HG03103 (cell line): ENCODE results near the gene CHSY1.

Experiments used
- ATAC-seq: cut with Tn5 transposase; IDR thresholded peaks from one replicate; pipeline ENCODE4 v1.9.1; 2021; ENCODE audit warnings: low read depth; ENCODE audit not compliant: unreplicated experiment

CHSY1 gene

DNA sequence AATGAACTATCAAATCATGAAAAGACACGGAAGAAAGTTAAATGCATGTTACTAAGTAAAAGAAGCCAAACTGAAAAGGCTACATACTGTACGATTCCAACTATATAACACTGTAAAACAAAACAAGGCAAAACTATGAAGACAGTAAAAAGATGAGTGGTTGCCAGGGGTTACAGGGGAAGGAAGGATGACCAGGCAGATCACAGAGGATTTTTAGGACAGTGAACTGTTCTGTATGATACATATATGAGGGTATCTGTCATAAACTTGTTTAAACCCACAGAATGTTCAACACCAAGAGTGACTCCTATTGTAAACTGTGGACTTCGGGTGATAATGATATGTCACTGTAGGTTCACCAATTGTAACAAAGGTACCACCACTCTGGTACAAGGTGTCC, 60.6 kb downstream of the CHSY1 start:
- ATAC-seq: no peak

DNA sequence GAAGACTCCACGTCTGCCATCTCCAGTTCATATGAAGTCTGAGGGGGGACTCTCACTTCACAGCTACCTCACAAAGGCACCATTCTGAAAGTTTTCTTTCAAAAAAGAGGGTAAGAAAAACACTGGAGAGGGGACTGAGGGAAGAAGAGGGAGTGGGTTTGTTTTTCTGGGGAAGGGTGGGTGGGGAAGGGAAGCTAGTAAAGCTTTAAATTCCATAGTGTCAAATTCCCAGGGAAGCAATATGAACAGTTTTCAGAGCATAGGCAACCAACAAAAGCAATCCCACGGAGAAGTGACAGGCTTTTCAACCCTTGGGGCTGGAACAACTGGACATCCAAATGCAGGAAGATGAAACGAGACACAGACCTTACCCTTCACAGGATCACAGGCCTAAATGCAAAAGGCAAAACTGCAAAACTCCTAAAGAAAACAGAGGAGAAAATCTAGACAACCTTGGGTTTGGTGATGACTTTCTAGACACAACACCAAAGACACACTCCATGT, 61.7 kb downstream of the CHSY1 start:
- no peak for ATAC-seq

DNA sequence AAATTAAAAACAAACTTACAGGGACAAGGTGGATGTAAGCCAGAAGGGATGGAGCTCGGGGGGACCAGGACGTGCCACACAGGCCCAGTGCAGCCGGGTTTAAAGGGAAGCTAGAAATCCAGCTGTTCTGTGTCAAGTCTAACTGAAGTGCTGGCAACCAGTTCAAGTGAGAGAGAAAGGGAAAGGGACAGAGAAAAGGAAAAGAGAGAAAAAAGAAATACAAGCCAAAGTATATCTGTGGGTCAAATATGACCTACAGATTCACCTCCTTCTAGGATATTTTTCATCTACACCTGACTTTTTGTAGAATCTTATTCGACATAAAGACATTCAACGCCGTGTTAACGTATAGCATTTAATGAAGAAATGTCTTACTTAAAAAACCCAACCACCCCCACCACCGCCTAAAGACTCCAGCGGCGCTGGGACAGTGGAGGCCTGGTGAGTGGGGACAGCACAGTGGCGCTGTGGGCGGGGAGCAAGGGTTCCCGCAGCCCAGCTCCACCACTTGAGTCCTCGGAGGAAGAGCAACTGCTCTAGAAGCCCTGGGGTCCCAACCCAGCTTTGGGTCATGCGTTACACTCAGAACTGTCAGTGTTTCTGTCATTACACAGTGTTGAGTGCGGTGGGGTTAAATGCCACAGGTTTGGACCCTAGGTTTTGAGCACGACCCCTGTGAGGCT, 62.3 kb downstream of the CHSY1 start:
- ATAC-seq: no peak

DNA sequence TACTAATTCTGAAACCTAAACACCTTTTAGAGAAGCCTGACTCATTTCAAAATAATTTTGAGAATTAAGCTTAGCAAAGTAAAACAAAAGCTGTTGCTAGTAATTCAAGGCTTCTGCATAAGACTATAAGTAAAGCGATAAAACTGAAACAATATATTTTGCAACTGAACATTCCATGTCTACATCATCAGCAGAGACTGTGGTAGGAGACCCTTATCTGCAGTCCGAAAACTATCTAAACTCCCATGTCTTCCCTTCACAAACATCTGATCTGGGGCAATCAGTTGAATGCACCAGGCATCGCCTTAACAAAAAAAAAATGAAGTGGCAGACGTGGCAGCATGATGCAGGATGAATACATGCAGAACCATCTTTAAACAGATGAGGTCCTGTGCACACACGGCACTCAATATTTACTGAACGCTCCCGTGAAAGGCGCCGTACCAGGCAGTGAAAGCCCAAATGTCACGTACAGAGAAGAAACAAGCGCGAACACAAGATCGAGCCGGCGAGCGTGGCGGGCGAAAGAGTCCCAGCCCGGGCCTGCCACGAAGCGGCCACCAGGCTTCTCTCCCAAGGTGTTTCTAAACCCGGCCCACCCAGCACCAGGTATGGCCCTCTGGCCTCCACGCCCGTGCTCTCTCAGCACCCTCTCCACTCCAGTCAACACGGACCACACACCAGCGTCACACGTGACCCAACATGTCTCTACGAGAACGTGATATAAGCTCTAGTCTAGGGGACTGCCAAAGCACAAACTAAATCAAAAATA, 63.0 kb downstream of the CHSY1 start:
- ATAC-seq: no peak

DNA sequence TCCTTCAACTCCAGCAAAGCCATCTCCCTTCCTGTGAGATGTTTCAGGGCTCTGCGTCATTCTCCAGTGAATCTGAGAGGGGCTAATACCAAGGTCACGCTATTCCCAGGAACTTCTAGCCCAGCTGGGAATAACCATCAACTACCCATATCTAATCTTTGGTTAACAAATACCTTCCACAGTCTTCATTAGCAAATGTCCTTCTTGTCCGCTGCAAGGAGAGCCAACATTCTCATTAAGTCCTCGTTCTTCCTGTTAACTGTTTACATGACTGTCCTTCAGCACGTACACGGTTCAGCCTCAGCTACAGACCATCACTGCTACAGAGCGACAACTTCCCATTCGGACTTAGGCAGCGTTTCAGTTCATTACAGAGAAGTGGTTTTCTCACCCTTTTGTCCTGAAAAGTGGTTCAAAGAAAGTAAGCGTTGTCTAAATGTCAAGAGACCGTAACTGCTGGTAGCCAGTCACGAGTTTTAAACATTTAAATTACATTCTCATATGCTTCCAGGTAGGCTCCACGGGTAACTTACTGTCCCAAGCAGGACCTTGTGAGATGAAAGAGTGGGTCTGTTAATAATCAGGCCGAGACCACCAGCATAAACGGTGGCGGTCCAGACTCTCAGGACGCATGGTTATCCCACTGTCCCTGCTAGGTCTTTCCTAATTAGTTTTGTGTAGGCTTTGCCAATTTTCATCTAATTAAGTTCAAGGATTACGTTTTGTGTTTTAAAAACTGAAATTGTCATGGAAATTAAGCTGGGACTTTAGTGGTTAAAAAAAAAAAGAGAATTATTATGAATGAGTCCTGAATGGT, 63.8 kb downstream of the CHSY1 start:
- ATAC-seq: no peak

DNA sequence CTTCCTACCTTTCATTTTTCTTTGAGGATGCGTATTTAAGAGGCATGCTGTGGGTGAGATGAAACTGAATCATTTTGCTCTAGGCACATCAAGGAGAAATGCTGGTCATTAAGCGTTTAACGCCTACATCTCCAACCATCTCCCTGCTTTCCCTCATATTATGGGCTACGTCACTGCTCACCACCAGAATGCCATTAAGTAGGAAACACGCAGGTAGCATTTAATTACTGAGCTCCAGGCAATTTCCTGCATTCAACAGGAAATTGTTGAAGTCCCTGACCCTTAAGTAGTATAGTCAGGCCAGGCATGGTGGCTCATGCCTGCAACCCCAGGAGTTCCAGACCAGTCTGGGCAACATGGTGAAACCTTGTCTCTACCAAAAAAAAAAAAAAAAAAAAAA, 66.1 kb downstream of the CHSY1 start:
- no peak for ATAC-seq

DNA sequence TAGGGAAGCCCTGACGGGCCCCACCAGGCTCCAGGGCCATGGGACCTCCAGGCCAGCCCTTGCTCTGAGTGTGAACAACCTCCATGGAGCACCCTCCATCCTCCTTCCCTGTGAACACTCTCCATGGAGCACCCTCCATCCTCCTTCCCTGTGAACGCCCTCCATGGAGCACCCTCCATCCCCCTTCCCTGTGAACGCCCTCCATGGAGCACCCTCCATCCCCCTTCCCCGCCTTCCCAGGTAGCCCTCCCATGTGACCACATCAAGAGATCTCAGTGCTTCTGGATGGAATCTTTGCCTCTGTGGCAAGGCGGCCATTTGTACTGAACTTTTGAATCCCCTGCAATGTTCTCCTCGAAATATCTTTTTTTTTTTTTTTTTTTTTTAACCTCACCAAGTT, 66.5 kb downstream of the CHSY1 start:
- ATAC-seq: no peak

DNA sequence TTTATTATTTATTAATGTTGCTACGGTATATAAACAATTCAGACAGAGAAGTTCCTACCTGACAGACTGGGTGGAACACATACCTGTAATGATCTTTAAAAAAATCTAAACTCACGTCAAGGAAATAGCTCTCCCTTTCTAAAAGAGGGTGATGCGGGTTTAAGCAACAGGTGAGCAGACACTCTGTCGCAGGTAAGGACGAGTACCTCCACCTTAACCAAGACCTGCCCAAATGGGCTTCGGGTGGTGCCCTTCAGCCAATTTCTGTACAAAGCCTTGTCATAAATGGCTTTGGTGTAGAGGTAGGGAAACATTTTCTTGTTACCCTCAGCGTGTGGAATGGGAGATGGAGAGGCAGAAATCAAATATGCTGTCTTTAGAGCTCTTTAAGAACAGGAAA, 67.0 kb downstream of the CHSY1 start:
- no peak for ATAC-seq

DNA sequence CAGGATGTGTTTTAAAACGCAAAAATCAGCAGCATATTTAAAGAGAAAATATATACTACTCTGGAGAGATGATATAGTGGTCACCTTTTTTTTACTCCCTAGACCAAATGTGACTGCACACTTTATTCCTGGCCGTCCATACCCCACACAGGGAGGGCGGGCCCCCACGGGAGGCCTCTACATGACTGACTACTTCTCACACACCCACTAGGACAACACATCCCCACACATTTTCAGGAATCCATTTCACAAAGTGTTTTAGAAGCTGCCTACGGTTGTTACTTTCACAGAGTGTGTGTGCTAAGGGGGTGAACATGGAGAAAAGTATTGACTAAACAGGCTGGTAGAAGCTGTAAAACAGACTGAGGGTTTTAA, 67.9 kb downstream of the CHSY1 start:
- no peak for ATAC-seq

DNA sequence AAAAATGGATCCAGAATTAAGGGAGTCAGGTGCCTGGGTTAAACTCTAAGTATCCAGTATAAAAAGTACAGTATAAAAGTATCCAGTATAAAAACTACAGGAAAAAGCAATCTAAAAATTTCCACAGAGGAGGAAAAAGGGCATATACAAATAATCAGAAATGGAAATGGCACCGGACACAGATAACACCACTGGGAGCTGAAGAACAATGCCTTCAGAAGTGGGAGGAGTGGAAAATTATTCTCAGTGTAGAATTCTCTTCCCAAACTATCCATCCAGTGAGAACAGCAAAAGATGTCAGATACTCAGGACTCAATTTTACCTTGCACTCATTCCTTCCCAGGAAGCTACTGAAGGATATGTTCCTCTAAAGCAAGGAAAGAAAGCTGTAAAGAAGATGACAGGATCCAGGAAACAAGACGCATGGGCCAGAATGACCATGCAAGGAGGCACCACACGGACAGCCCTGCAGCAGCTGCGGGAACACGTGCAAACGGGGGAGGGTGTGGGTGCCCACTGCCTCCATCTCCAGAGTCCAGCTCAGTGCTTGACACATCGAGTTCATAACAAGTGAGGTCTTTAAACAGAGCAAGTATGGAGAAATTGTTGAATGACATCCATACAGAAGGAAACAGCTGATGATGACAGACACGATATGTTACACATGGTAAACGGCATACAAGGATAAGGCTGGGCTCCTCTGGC, 68.5 kb downstream of the CHSY1 start:
- no peak for ATAC-seq

DNA sequence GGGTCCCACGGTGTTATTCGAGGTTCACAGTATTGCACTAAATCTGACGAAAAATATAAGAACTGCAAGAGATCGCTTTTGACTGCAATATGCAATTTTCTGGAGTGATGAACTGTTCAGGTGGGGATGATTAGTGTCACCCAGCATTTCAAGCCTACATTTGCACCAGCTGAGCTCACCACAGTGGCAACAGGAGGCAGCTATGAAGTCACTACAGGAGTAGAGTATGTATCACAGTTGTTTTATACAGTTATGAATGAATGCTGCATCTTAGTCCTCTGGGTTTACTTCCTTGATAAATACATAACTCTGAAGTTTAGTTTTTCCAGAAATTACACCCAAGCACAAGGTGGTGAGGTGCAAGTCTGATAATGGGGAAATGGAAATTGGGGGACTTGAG, 69.6 kb downstream of the CHSY1 start:
- ATAC-seq: no peak

DNA sequence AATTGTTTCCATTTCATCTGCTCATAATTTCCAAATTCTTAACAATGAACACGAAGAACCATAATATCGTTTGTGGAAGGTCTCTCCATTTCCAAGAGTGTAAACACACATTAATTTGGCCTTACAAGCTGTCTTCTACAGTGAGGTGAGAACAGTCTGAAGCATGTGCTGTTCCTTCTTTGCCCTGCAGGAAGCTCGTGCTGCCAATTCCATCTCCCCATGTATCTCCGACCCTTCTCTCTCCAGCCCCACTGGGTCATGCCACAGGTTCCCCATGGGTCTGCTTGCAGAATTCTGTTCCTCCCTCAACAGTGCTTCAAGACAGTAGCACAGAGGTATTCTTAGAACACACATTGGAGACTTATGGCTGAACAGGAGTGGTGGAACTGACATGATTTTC, 70.5 kb downstream of the CHSY1 start:
- ATAC-seq: no peak

DNA sequence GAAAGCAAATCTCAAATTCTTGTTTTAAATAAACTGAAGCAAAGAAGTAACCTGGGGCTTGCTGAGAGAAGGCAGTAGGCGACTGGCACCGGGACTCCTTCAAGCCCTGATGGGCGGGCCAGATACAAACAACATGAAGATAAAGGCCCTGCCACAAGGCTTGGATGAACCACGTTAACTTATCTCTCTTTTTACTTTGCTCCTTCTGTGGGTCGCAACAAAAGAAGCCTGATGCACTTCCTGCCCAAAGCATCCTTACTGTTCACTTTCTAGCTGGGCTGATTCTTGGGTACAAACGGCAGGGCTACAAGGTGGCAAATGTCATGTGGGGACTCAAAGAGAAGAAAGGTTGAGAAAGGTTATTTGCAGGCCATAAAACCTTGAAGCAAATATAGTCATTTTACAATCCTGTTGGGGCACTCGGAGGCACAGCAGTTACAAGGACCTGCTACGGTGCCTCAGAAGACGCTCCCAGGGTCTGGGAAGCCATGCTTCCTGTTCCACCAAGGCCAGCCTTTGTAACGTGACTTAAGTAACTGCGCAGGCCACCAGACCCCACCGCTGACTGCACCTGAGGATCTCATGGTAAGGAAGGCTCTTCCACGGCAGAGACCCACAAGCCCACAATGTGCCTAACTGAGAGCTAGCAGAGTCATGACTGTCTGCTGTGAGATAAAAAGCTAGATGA, 71.1 kb downstream of the CHSY1 start:
- no peak for ATAC-seq

DNA sequence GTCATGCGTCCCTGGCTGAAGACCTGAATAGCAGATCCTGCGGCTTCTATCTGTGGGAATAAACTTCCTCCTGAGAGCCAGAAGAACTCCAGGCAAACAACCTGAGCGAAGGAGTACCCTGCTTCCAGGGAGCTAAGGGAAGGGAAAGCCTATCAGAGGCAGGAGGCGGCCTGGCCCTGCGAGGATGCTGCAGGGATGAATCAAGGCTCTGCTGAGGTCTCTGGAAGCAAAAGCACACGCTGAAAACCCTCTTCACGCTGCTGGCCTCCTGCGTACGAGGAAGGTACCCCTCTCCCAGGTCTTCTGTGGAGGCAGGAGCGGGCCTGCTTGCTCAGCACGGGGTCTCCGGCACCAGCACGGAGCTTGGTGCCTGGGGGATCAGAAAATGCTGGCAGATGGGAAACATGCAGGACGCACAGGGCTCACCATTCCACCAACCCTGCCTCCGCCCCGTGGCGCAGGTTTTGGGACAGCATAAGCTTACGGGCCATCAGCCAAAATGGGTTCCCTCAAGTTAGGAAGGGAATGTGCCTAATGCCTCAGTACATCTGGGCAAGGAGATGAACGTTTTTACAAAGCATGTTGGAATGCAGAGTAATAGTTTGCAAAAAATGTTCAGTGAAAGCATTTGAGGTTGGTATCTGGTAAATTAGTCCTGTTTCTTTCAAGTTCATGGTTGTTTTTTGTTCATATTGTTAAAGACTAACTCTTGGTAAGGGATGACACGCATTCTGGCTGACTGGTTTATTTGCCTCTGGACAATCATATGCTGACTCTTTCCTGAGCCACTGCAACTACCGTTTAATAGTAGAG, 72.3 kb downstream of the CHSY1 start:
- no peak for ATAC-seq

DNA sequence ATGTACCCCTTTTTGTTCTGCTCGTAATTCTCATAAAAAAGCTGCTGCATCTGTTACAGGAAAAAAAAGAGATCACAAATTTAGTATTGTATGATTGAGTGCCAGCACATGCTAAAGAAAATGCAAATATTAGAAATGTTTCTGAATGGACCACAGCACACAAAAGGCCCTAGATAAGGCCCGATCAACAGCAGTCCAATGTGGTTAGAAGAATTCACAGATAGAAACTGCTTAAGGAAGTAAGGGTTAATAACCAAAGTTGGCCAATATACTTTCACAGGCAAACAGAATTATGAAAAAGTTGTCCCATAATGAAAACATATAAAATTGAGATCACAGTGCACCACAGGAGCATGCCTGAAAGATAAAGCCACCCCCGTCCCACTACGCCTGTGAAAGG, 72.9 kb downstream of the CHSY1 start:
- ATAC-seq: no peak

DNA sequence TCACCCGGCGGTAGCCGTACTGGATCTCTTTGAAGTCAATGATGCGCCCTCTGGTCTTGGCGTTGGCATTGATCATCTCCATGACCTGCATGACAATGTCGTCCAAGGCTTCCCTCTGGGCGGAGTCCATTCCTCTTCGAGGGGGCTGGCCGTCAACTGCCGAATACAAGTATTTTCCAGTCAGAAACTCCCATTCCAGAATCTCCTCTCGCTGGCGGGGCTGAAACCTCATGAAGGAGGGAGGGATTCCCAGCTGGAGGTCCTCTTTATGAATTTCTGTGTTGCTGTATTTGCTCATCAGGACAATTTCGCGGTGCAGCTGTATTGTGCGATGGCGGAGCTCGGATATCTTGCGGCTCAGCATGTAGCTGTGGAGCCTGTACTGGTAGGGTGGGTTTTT, 73.4 kb downstream of the CHSY1 start:
- ATAC-seq: no peak

DNA sequence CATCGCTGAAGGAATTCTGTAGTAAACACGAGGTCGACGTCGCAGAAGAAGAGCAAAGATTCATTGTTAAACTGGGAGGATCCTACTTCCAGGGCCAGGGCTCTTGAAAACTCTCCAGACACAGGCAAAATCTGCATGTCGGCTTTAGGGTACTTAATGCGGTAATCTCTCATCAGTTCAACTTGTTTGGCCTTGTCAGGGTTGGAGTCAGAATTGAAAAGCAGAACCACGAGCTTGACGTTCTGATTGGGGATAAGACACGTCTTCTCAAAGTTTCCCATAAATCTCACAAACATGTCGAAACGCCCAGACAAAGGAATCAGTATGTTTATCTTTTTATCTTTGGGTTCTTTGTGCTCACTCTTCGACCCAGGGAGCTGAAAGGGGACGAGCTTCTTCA, 74.0 kb downstream of the CHSY1 start:
- ATAC-seq: no peak

DNA sequence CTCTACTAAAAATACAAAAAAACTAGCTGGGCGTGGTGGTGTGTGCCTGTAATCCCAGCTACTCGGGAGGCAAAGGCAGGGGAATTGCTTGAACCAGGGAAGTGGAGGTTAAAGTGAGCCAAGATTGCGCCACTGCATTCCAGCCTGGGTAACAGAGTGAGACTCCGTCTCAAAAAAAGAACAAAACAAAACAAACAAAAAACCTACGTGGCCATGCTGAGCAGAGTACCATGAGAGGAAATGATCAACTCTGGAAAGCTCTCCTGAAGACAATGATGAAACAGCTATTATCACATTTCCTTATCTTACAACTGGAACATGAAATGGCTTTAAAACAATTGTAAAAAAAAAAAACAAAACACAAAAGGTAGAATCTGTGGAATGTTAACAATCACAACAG, 75.2 kb downstream of the CHSY1 start:
- no peak for ATAC-seq

DNA sequence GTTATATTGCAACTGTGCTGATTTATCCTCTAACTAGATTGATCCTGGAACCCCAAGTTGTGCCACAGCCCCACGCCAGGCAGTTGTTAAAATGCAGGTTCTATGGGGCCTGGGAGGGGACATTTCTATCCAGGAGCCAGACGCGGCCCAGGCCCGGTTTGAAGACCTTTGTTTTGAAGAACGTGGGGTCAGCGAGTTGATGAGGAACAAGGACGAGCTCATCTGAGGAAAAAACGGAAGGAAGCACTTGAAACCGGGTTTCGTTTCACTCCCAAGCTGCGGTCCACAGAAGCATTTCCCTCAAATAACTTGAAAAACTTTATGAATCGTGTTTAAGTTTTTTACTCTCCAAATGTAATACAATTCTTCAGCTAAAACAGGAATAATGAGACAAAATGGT, 76.4 kb downstream of the CHSY1 start:
- ATAC-seq: no peak
